ENCODE data around the gene USP9X.

- TF ChIP-seq CTCF (IDR thresholded peaks at IDR 0.05; ENCODE audit: low read length) (no peak), EZH2 (IDR thresholded peaks at IDR 0.05; ENCODE audit: borderline replicate concordance, low read length) (no peak)
These were observed 10.7 kb downstream of the USP9X start for GRCh38 chrX:41095908-41096307.

All from OCI-LY1 (cell line).